Stimulated activated CD8-positive, alpha-beta memory T cell treated with anti-CD3 and anti-CD28 coated beads, Interleukin-12 subunit alpha, Interleukin-12 subunit beta, amount 100 ng/mL, for 24 hours (primary cell): ENCODE results near the gene SLC38A5.
"Not testable (repeated sequence)": the region's sequence is repeated elsewhere in the genome, so short reads cannot be mapped to it uniquely, and the experiment has no call there.

Source experiments
- DNase-seq: peaks from one replicate; pipeline ENCODE4 v3.0.0-alpha.2; 2020; ENCODE audit errors: extremely low read depth

The SLC38A5 gene

GRCh38 chrX:48470110-48470832 lies at the start of gene SLC38A5:
Gene SLC38A5 (minus strand): TSS chrX:48470260. CDS start chrX:48467924, 2,336 bp downstream.
- no peak for DNase-seq

GRCh38 chrX:48519481-48519880 lies 49.4 kb upstream of the SLC38A5 start:
- not testable (repeated sequence) for DNase-seq

GRCh38 chrX:48516987-48517386 lies 46.9 kb upstream of the SLC38A5 start:
- DNase-seq, result no peak

- DNase-seq, result no peak
These were observed 46.2 kb upstream of the SLC38A5 start for GRCh38 chrX:48516285-48516684.

GRCh38 chrX:48515842-48516241 lies 45.8 kb upstream of the SLC38A5 start:
- DNase-seq, result no peak

- no peak for DNase-seq
These were observed 44.9 kb upstream of the SLC38A5 start for GRCh38 chrX:48514868-48515460.

GRCh38 chrX:48514126-48514806 lies 44.2 kb upstream of the SLC38A5 start:
- no peak for DNase-seq

GRCh38 chrX:48513670-48514069 lies 43.6 kb upstream of the SLC38A5 start:
- no peak for DNase-seq

GRCh38 chrX:48512371-48512935 lies 42.4 kb upstream of the SLC38A5 start:
- no peak for DNase-seq

- no peak for DNase-seq
These were observed 41.5 kb upstream of the SLC38A5 start for GRCh38 chrX:48511560-48511959.

GRCh38 chrX:48509619-48510018 lies 39.6 kb upstream of the SLC38A5 start:
- DNase-seq, result no peak

GRCh38 chrX:48509245-48509590 lies 39.2 kb upstream of the SLC38A5 start:
- no peak for DNase-seq

- DNase-seq, result peak; percentile 51
These were observed 38.6 kb upstream of the SLC38A5 start, which contains the start of gene PORCN for GRCh38 chrX:48508400-48509244. Gene PORCN (plus strand): TSS chrX:48508992. CDS start chrX:48509821, 829 bp downstream.

GRCh38 chrX:48507246-48507645 lies 37.2 kb upstream of the SLC38A5 start:
- DNase-seq, result no peak

GRCh38 chrX:48505481-48505880 lies 35.4 kb upstream of the SLC38A5 start:
- no peak for DNase-seq

GRCh38 chrX:48504261-48504660 lies 34.2 kb upstream of the SLC38A5 start:
- no peak for DNase-seq

- DNase-seq, result no peak
These were observed 28.3 kb upstream of the SLC38A5 start for GRCh38 chrX:48498374-48498809.

- no peak for DNase-seq
These were observed 27.8 kb upstream of the SLC38A5 start for GRCh38 chrX:48497871-48498270.

GRCh38 chrX:48496660-48497059 lies 26.6 kb upstream of the SLC38A5 start:
- DNase-seq, result no peak

GRCh38 chrX:48493890-48494364 lies 23.9 kb upstream of the SLC38A5 start:
- DNase-seq, result no peak

- DNase-seq, result no peak
These were observed 22.3 kb upstream of the SLC38A5 start for GRCh38 chrX:48492293-48492910.
